GM10248 (cell line): ENCODE data around the gene TOPORS.
"Not testable (repeated sequence)": the region's sequence is repeated elsewhere in the genome, so short reads cannot be mapped to it uniquely, and the experiment has no call there.

Experiments used
- CTCF ChIA-PET: fragments of 300-600 bp; sonication (Branson Sonifier 250); formaldehyde crosslinking; extraction: SDS; loops from one replicate; lab custom pipeline; 2021; ENCODE audit warnings: antibody characterized with exemption; lab: Yijun Ruan, JAX
- POLR2A ChIA-PET: fragments of 350-650 bp; sonication (Branson Sonifier 250); formaldehyde crosslinking; extraction: SDS; loops from one replicate; lab custom pipeline; 2020; ENCODE audit warnings: antibody characterized with exemption; lab: Yijun Ruan, JAX
- DNase-seq: peaks from one replicate; pipeline ENCODE4 v3.0.0; 2012; ENCODE audit errors: extremely low spot score
- TF ChIP-seq, protein P1 (sequence below): IDR thresholded peaks from 2 replicates; pipeline ENCODE4 v1.5.1; 2012; ENCODE audit warnings: mild to moderate bottlenecking, low read depth; ENCODE audit errors: extremely low read depth, missing control alignments, control extremely low read depth

The TOPORS gene

DNA sequence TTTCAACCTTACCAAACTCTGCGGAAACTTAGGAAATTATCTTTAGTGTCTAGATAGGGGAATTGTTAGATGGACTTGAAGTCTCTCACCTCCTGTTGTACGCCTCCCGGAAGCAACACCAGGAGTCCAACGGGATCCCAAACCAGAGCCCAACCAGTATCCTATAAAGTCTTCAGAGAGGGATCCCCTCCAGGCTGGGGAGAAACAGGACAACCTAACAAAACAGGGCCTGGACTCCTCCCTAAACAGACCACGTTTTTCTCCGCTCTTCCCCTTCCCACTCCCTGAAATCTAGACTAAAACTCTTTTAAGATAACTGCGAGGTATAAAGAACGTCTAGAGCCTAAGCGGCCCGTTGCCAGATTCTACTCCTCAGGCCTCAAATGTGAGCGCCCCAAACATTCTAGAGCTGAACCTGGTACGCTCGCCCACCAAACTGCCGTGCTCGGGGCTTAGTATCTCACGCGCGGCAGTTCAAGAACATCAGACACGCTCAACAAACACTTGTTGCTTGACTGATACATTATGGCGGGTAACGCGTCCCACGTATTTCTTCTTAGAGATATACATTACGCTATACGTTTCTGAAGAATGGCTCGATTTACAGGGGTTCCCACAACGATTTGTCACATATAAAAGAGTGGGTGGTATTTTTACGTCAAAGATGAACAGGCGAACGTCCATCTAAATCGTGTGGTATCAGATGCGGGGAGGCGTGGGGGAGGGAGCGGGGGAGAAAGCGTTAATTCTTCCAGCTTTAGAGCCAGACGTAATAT lies 922 bp downstream of the TOPORS start:
- peak; percentile 29 for DNase-seq
- CTCF ChIA-PET = interaction anchor here (1.0 to 7.4 kb wide), 9 partner anchors 10 to 172 kb away, joined by 3 to 45 read pairs (median 14); partner anchors contain the start of gene NDUFB6
- TF ChIP-seq, protein P1, sequence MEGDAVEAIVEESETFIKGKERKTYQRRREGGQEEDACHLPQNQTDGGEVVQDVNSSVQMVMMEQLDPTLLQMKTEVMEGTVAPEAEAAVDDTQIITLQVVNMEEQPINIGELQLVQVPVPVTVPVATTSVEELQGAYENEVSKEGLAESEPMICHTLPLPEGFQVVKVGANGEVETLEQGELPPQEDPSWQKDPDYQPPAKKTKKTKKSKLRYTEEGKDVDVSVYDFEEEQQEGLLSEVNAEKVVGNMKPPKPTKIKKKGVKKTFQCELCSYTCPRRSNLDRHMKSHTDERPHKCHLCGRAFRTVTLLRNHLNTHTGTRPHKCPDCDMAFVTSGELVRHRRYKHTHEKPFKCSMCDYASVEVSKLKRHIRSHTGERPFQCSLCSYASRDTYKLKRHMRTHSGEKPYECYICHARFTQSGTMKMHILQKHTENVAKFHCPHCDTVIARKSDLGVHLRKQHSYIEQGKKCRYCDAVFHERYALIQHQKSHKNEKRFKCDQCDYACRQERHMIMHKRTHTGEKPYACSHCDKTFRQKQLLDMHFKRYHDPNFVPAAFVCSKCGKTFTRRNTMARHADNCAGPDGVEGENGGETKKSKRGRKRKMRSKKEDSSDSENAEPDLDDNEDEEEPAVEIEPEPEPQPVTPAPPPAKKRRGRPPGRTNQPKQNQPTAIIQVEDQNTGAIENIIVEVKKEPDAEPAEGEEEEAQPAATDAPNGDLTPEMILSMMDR = no peak
- POLR2A ChIA-PET = interaction anchor here (1.0 to 1.8 kb wide), 3 partner anchors 12 to 474 kb away, joined by 3 to 14 read pairs (median 4); partner anchors contain the start of gene DNAJA1

DNA sequence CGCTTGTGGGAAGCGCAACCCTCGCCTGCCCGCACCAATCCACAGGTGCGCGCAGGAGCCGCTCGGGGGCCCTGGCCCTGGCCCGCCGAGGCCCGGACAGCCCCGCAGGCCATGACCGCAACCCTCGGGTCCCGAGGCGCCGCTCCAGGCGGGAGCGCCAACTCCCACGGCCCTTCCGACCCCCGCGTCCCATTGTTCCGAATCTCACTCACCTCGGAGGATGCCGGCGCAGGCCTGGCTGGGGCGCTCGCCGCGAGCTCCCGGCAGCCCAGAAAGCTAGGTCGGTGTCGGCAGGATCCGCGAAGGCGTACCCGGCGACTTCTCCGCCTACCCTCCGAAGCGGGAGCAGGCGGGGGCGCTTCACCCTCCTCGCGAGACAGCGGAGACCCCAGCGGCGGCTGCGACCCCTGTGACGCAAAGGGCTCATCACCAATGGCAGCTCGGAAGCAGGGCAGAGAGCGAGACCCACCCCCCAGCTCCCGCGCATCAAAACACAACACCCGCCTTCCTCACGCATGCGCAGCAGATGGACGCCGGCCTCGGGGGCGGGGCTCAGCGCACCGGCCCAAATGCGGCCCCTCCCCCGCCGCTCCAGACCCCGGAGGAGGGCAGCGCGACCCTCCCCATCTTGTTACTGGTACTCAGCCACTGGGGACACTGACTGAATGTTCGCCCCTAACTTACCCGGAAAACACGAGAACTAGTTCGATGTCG lies 1.7 kb downstream of the TOPORS start:
- POLR2A ChIA-PET = interaction anchor here (1.0 to 1.8 kb wide), 3 partner anchors 11 to 474 kb away, joined by 3 to 14 read pairs (median 4); partner anchors contain the start of gene DNAJA1
- CTCF ChIA-PET = interaction anchor here (1.0 to 7.4 kb wide), 14 partner anchors 8 to 172 kb away, joined by 3 to 45 read pairs (median 4); partner anchors contain the start of gene NDUFB6
- DNase-seq = peak; percentile 98
- TF ChIP-seq, protein P1 = no peak

DNA sequence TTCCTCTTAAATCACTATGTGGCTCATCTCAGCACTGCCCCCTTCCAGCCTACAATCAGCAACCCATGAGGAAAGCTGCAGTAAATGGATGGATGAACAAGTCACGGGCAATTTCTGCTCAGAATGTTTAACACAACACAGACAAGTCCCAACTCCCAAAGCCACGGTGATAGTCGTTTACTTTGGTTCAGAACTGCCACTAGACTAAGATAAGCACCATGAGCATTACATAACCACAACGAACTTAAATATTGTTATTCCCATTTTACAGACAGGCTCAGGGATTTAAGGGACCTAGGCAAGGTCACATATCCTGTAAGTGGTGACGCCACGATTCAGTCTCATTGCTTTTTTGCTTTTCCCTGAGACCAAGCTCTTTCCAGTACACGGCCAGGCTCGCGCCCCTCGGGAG lies 2.2 kb downstream of the TOPORS start:
- no peak for DNase-seq
- ChIA-PET CTCF (interaction anchor here (1.0 to 7.4 kb wide), 14 partner anchors 8 to 171 kb away, joined by 3 to 45 read pairs (median 4); partner anchors contain the start of gene NDUFB6), POLR2A (interaction anchor here (1.0 to 1.8 kb wide), 3 partner anchors 11 to 475 kb away, joined by 3 to 14 read pairs (median 4); partner anchors contain the start of gene DNAJA1)
- TF ChIP-seq, protein P1 = peak; percentile 21

DNA sequence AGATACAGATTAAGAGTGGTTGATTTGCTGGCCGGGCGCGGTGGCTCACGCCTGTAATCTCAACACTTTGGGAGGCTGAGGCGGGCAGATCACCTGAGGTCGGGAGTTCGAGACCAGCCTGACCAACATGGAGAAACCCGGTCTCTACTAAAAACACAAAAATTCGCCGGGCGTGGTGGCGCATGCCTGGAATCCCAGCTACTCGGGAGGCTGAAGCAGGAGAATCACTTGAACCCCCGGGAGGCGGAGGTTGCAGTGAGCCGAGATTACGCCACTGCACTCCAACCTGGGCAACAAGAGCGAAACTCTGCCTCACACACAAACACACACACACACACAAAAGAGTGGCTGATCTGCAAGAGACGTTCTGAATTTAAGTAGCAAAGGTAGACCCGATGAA lies 4.2 kb downstream of the TOPORS start:
- CTCF ChIA-PET = interaction anchor here (1.0 to 7.4 kb wide), 6 partner anchors 16 to 169 kb away, joined by 3 to 45 read pairs (median 22); partner anchors contain the start of gene NDUFB6
- POLR2A ChIA-PET = not testable (repeated sequence)

DNA sequence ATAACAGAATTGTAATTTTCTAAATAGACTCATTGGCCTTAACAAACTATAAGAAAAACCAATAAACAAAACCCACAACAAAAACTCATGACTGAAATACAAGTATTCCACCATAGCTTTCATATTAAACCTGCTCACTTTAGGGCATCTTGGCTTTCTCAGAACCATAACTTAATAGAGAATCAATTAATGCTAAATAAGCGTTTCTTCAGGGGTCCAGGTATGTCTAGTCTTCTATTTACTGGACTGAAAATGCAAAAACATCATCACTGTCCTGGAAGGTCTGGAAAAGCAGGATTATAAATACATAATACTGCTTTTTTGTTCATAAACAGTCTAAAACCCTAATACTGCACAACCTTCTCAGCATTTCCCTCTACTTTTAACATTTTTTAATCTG lies 6.5 kb downstream of the TOPORS start:
- TF ChIP-seq, protein P1 = no peak
- POLR2A ChIA-PET = no interaction called here
- DNase-seq = no peak
- CTCF ChIA-PET = interaction anchor here (1.6 to 7.4 kb wide), 6 partner anchors 20 to 167 kb away, joined by 5 to 45 read pairs (median 20); partner anchors contain the start of genes NDUFB6 and RIGI

More for the DNA sequence above, 4.2 kb downstream of the TOPORS start:
- DNase-seq = not testable (repeated sequence)

DNA sequence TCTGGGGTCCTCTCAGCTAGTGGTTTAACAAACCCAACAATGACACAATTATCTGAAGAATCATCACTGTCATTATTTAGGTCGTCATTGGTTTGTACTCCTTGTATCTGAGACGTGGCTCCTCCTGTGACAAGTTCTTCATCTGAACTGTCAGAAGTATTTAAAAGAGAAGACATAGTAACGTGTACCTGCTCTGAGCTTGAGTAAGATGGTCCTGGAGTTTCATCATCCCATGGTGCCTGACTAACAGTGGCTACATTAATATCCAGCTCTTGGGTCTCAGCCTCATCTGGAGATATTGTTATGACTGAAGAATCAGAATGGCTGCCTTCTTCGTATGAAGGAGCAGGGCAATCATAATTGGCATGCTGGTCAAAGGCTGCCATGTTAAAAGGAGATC lies 9.3 kb downstream of the TOPORS start:
- DNase-seq = no peak
- CTCF ChIA-PET = interaction anchor here (1.4 to 4.6 kb wide), 6 partner anchors 12 to 165 kb away, joined by 3 to 24 read pairs (median 14); partner anchors contain the start of genes NDUFB6 and RIGI

More for the DNA sequence above, 9.3 kb downstream of the TOPORS start:
- POLR2A ChIA-PET = no interaction called here
- TF ChIP-seq, protein P1 = no peak
